HG03575 (cell line): ENCODE measurements around the gene MBD4.

Source experiments
- ATAC-seq: cut with Tn5 transposase; IDR thresholded peaks from one replicate; pipeline ENCODE4 v1.9.1; 2021; ENCODE audit not compliant: unreplicated experiment, insufficient number of reproducible peaks, low FRiP score; ENCODE audit errors: extremely low read depth

Gene MBD4

DNA sequence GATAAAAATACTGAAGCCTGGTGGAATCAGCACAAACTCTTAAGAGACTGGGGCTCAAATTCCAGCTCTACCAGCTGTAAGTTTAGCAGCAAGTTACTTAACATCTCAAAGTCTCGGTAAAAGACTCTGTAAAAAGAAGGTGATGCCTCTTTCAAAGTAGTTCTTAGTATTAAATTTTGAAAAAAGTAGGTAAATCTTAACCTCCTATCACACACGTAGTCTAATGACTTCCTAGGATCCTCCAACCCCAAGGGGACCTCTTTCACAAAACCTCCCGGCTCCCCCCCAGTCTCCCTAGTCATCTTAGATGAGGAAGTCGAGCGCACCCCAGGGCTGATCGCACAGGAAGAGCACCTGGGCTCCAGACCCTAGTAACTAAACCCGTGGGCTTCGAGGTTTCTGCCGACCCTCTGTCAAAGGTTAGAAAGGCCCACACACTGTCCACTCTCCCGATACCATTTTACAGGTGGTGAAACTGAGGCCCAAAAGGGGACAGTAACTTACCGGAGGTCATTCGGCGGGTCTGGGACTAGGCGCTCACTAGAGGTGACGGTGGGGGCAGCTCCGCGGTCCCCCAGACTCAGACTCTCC, 427 bp downstream of the MBD4 start:
- ATAC-seq, result no peak

DNA sequence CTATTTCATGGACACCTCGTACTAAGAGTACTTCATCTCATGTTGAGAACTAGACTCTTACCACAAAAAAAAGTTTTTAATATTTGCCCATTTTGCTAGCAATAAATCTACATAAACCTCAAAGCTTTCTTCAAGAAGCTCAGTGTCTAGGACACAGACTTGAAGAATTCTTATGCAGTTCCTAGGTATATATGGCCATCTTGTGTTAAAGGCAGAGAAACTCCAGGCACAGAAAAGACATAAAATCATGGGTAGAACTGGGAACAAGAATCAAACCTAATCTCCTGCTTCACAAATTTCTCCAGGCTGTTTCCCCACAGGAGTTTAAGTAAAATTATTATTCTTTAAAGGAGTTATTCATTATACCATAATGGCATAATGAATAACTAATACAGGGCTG, 4.4 kb downstream of the MBD4 start:
- ATAC-seq, result no peak

DNA sequence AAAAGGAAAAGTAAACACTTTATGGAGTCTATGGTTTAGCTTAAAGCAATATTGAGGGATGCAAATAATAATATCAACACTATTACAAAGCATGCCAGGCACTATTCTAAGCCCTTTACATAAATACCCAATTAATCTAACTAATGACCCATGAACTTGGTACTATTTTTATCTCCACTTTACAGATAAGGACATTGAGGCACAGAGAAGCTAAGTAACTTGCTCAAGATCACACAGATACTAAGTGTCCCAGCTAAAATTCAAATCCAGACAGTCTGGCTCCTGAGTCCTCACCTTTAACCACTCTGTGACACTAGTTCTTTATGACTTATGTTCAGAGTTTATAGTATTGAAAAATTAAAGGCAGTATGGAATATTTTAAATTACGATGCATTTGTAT, 5.6 kb downstream of the MBD4 start:
- ATAC-seq, result no peak

DNA sequence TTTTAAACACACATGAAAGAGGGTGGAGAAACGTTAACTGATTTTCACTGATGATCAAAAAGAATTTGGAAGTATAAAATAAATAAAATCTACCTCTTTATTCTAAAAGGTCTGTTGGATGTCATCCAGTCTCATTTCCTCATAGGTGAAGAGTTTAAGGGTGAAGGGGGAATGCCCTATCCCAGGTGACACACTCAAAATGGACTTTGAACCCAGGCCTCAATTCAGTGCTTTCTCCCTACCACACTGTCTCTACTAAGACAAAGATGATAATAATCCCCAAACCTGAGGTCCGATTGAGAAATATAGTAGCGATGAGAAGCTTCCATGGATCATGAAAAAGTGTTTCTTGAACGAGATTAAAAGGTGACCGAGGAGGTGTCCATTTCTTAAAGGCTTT, 6.2 kb downstream of the MBD4 start:
- no peak for ATAC-seq

DNA sequence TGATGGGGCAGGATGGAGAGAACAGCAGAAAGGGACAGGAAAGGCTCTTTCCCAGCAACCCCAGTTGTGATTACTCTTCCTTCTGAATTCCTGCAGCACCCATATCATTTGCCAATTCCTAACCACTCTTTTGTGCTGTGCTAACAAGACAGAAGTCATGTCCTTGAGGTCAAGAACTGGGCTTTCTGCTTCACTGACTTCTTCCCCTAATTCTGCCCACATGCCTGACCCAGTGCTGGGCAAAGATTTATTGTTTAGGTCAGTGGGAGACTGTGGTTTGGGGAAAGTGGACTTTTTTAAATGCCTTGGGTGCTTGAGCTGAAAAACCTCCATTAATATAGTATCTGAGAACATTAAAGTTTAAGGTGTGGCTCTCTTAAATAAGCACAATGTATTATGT, 7.1 kb downstream of the MBD4 start:
- no peak for ATAC-seq

DNA sequence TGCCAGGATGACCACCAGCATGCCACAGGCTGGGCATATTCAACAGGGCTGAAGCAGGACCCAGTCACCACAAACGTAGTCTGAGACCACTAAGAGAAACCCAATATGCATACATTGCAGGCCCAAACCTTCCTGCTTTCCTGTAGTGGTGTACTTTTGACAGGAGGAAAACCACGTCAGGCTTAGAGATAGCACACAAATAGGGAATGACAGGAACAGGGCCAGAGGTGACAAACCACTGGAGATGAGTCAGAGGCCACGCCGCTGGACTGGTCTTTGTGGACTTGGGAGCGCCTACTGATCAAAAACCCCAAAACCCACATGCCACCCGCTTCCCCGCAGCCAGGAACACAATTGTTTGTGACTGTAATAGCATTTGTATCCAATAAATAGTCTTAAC, 7.7 kb downstream of the MBD4 start:
- no peak for ATAC-seq

DNA sequence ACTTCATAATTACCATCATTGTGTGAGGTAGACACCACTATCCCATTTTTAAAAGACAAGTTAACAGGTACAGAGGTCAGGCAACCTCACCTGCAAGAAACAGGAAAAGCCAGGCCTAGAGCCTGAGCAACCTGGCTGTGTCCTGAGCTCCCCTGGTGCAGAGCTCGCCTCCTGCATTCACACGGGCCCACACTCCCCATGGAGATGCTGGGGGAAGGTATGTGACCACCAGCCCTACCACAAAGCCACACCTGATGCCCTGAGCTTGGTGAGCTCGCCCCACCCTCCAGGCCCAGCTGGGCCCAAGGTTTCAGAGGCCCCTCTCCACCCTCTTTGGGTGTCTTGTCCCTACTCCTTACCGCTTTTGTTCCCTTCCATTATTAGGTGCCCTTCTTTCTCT, 10.1 kb downstream of the MBD4 start:
- ATAC-seq, result no peak

DNA sequence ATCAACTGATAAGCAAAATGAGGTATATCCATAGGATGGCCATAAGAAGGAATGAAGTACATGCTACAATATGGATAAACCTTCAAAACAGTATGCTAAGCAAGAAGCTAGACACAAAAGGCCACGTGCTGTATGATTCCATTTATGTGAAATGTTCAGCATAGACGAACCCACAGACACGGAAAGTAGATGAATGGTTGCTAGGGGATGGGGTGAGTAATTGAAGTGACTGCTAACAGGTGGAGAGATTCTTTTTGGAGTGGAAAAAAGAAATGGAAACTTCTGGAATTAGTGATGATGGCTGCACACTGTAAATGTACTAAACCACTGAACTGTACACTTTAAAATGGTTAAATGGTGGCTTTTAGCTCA, 10.7 kb downstream of the MBD4 start:
- ATAC-seq, result no peak

DNA sequence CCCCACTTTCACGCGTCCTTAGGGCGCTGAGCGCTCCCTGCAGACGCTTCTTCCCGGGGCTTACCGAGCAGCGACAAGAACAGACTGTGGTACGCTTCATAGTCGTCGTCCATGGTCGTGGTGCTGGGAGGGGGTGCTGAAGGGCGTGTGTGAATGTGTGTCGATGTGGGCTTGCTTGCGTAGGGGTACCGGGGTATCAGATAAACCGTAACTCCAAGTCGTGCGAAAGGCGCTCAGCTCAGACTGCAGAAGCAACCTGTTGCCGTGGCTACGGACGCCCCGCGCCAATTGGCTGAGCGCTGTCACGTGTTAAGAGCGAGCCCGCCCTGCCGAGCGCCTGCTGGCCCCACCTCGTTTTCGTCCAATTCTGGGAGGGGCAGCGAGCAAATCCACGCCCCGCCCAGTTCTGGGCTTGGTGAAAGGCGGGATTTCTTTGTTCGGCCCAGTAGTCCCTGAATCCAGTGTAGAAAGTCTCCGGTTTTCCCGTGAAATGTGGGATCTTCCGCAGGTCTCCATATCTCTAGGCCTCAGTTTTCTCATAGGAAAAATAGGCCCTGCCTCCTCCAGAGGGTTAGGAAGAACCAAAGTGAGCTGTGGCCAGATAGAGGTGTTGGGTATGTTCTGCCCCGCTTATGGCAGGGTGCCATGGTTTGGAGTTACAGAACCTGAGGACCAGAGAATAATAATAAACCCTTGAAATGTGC, 11.2 kb downstream of the MBD4 start, which contains the start of gene EFCAB12:
EFCAB12 (minus strand) TSS at position 261 of the 704 bp plus-strand sequence; CDS start at position 113, 148 bp downstream.
- ATAC-seq, result no peak

DNA sequence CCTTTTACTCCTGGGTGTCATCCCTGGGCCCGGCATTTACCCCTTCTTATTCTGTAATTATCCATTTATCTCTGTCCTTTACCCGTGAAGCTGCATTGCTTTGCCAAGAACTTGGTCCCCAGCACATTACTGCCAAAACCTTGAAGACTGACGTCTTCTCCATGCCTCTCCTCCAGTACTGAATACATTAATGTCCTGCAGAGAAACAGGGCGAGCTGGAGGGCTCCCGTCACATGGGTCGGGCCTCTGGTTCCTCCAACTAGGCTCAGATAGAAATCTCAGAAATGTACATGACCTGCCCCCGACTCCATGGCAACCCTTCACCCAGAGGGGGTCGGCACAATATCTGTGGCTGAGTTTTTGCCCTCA, 11.8 kb downstream of the MBD4 start:
- ATAC-seq, result no peak

DNA sequence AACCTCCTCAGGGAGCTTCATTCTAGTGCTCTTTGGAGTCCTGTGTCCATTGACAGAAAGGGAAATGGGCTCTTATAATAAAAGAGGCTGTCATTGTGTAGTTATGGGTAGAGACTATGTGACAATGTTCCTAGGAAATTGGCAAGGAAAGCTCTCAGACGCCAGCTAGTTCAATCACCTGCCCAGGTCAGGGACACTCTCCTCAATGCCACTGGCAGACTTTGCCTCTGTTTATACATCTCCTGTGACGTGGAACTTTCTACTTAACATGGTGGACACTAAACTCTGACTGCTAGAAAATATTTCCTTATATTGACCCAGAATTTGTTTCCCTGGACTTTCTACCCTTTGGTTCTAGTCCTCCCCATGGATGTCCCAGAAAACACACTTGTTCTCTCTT, 14.1 kb downstream of the MBD4 start:
- ATAC-seq, result no peak

DNA sequence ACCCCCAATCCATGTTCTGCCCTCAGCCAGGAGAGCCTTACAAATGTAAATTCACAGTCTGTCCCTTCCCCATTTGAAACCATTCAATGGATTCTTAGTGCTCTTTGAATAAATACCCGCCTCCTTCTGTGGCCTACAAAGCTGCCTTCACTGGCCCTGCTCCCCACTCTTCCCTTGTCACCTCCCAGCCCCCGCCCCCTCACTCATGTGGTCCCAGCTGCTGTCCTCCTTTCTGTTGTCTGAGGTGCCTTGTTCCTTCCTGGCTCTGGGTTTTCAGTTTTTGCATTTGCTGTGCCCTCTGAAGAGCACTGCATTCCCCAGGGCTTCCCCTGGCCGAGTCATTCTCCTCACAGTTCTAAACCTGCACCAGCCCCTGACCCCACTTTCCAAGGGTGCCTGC, 14.5 kb downstream of the MBD4 start:
- ATAC-seq, result no peak

DNA sequence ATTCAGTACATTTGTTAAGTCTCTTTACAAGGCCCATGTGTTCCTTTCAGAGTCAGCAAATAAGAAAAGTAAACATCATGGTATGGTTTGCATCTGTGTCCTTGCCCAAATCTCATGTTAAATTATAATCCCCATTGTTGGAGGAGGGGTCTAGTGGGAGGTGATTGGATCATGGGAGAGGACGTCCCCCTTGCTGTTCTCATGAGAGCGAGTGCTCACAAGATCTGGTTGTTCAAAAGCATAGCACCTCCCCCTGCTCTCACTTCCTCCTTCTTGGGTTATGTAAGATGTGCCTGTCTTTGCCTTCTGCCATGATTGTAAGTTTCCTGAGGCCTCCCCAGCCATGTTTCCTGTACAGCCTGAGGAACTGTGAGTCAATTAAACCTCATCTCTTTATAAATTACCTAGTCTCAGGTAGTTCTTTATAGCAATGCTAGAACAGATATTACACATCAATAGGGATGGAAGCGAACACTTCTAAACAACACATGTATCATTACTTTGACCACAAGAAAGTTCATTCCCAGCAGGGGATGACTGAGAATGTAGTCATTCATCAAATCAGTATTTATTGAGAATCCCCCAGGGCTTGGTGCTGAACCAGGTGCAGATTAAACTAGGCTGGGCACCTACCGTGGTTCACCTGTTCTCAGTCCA, 15.4 kb downstream of the MBD4 start:
- ATAC-seq, result peak; percentile 49

DNA sequence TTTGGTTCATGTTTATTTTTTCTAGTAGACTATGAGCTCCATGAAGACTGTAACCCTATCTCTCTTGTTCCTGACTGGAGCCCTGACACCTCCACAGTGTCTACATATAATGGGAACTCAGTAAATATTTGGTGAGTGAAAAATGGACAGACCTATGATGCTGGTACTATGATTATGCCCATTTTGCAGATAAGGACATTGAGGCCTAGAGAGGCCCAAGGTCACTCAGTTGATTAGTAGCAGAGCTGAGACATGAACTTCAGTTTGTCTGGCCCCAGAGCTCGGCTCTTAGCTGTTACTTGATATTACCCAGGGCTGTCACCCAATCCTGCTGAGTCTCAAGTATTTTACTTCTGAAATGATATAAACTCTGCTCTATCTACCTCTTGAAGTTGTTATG, 16.9 kb downstream of the MBD4 start:
- no peak for ATAC-seq

DNA sequence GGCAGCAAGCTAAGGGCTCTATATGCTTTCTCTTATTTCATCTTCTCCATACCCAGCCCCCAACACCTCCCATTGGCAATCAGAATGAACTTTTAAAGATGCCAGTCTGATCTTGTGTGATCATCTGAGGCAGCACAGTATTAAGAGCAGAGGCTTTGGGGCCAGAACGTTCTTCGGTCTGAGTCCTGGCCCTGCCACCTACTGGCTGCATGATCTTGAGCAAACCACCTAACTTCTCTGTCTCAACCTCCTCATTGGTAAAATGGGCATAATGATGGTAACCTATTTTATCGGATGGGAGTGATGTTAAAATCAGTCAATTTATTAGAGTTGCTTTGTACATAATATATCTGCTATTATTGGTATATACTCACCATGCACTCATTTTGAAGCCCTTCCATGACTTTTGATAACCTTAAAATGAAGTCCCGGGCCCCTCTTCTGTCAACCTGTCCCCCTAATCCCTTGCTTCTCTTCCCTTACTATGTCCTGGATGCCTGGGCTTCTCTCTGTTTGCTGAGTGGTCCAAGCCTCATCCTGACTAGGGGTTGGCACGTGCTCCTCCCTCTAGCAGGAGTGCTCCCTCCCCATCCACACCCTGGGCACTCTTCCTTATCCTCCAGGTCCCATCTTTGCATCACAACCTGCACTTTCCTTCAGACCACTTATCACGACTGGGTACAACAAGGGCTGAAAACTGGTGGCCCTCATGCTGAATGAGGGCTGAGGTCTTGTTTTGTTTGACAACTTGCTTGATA, 17.6 kb downstream of the MBD4 start:
- no peak for ATAC-seq

DNA sequence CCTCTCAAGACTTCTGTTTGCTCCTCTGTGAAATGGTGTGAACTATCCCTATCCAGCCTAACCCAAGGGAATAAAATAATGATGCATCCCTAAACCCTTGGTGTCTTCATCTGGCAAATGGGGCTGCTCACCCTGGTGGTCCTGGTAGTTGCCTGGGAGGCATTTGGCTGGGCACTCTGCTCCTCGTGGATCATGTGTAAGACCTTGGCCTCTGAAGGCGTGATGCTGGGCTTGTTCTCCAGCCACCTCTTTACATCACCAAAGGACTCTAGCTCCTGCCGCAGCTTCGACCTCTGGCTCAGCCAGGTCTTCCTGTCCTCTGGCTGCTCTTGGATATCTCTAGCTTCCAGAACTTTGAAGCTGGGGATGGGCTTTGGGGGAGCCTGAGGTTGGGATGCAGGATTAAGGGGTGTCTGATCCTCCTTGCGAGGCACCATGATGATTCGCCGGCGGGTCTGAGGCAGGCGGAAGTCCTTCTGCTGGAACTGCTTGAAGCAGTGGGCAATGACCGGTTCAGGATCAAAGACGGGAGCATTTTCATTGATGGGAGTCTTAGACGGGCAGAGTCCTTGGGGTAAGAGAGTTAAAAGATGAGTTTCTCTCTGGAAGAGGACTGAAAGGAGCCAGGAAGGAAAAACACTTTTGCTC, 18.4 kb downstream of the MBD4 start:
- ATAC-seq, result no peak

DNA sequence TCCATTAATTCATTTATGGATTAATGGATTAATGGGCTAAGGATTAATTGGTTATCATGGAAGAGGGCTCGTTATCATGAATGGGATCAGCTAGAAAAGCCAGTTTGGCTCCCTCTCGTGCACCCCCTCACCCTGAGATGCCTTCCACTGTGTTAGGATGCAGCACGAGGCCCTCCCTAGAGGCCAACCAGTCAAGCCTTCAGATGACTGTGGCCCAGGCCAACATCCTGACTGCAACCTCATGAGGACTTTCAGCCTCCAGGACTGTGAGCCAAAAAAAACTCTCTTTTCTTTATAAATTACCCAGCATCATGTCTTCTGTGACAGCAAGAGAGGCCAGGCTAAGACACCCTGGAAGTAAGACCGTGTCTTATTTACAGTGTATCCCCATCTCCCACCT, 20.3 kb downstream of the MBD4 start:
- no peak for ATAC-seq

DNA sequence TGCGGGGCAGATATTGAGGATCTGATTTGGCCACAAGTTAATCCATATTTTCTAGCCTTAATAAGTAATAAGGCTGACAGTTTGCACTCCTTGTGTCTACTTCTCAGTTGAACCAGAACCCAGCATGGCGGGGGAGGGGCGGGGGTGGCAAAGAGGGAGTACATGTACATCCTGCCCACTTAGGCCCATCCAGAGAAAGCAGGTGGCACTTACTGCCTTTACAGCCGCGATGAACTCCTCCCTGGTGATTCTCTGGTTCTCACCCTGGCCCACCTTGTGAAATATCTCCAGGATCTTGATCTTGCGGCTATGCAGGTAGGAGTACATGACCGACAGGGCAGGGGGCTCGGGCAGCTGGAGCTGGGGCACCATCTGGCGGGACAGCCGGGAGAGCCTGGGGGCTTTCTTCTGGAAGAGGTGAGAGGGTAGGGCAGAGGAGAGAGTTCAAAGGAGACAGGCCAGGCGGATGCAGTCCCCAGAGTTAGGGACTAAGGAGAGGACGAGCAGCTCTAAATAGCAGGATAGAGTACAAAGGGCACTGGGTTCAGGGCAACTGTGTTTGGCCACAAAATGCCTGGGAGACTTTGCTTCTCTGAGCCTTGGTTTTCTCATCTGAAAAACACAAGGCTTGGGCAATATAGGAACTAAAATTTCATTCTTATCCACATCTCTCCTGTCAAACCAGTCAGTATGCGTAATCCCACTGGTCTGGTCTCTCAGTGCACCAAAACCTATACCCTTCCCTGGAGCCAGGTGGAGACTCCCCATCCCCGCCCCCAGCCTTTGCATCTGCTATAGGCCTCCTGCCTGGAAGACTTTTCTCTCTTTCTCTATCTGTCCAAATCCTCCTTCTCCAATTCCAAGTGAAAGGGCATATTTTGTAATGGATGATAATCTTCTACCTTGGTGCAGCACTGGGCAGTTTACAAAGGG, 21.4 kb downstream of the MBD4 start:
- no peak for ATAC-seq
